HG02938 (cell line): ENCODE data around the gene DHRS11.

ENCODE experiments used
- ATAC-seq: cut with Tn5 transposase; IDR thresholded peaks from one replicate; pipeline ENCODE4 v1.9.1; 2021; ENCODE audit warnings: mild to moderate bottlenecking, moderate library complexity; ENCODE audit not compliant: unreplicated experiment

DHRS11 gene

DNA sequence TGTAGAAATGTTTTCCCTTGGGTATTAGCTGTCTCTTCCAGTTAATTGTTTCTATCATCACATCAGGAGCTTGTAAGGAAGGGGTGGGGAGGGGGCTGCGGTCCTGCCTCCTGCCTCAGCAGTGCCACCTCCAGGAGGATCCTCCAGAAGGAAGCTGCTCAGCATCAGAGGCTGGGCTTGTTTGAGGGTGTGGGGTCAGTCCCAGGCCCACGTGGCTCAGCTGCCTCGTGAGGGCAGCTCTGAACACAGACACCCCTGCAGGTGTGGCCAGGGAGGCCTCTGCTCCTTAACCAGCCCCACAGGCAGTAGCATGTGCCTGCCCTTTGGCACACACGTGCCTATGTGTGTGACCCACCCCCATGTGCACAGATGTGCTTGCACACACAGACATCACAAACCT is 56.0 kb downstream of the DHRS11 start:
- no peak for ATAC-seq

DNA sequence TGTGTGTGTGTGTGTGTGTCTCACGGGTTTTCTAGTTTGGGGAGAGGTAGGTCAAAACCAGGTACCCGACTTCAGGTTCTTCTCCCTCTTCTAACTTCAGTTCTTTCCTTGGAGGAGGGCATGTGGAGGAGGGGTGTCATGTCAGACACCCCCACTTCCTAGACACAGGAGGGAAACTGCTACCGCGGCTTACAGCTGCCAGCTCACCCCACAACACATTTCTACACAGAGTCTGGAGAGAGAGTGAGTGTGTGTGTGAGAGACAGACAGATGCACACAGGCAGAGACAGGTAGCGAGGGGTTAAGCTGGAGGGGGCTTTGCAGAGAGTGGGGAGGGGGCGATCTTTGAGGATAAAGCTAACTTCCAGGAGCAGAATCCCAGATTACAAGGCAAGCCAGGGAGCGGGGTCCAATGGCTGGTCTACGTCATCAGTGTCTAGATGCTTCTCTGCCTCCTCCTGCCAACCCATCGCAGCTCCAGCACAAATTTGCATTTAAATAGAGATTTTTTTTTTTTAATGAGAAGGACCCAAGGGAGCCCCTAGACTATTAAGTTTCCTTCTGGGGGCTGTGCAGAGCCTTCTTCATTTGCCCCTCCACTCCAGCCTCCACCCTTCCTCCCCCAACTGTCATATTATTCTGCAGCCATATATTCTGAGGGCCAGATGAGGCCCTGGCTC is 58.6 kb downstream of the DHRS11 start:
- ATAC-seq: no peak
